ENCODE measurements around the gene GINM1.

GINM1 gene

DNA sequence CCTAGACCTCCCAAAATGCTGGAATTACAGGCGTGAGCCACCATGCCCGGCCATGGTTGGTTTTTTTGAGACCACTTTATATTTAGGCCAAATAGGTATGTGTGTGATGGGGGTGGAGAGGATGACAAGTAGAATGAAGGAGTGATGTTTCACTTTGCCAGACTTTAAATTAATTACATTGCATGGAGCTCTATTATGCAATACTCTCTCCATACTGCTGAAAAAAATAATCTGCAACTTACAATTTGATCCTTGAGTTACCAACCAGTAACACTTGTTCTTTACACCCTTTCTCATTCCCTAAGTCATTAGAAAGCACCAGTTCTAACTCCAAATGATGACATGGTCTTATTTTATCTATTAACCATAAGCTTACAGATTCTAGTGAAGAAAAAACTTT lies 26.8 kb downstream of the GINM1 start:
- in situ Hi-C loops (cut with MboI; ENCODE audit: low sequenced_read_pairs): no loop called here

DNA sequence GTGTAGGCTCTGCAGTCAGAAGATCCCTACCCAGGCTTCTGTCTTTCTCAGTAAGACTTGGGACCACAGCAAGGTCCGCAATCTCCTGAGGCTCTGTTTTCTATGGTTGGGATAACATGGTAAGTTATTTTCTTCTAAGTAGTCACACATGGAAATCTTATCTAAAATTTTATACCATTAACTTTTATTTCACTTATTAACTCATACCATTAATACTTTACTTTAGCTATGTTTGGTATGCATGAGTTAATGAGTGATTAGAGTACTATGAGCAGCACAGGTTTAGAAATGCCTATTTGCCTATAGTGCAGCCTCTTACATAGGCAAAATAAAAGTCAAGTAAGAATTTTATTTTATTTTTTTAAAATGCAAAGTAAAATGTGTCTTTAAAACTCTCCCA lies 27.2 kb downstream of the GINM1 start:
- in situ Hi-C loops (cut with MboI; ENCODE audit: low sequenced_read_pairs): no loop called here

DNA sequence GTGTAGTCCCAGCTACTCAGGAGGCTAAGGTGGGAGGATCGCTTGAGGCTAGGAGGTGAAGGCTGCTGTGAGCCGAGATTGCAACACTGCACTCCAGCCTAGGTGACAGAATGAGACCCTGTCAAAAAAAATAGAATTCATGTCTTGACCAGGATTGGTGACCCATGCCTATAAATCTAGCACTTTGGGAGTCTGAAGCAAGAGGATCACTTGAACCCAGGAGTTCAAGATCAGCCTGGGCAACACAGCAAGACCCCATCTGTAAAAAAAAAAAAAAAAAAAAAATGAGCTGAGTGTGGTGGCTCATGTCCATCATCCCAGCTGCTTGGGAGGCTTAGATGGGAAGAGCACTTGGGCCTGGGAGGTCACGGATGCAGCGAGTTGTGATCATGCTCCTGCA lies 34.3 kb downstream of the GINM1 start:
- in situ Hi-C loops (cut with MboI; ENCODE audit: low sequenced_read_pairs): no loop called here

DNA sequence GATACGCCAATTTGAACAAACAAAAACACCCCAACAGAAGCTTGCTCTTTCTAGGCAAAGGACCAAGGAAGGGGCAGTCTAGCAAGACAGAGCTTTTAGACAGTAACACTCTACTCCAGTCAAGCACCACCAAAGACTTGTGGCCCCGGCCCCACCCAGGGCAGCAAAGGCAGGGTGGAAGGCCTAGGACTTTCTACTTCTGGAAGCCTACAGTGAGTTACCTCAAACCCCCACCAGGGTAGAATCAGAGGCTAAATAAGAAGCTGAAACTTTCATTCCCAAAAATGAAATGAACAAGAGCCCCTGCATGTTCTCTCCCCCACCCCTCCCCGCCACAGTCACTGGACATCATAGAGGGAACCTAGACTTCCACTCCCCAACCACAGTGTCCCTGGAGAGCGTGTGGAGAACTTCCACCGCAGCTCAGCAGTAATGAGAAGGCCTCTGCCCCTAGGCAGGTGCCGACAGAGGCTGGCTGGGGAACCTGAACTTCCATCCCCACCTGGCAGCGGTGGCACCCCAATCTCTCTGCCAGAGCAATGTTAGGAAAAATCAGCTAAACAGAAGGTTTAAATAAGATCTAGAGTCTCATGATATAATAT lies 42.3 kb downstream of the GINM1 start:
- in situ Hi-C loops (cut with MboI; ENCODE audit: low sequenced_read_pairs): no loop called here

DNA sequence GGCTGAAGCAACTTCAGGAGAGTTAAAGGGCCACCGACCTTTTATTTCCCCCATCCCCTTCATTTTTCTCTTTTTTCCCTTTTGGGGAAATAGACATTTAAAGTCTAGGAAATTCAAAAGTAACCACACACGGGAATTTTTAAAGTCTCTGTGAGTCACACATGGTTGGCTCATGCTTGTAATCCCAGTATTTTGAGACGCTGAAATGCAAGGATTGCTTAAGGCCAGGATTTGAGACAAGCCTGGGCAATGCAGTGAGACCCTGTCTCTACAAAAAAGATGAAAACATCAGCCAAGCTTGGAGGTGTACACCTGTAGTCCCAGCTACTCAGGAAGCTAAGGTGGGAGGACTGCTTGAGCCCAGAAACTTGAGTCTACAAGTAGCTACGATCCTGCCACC lies 48.2 kb downstream of the GINM1 start:
- in situ Hi-C loops (cut with MboI; ENCODE audit: low sequenced_read_pairs): no loop called here

DNA sequence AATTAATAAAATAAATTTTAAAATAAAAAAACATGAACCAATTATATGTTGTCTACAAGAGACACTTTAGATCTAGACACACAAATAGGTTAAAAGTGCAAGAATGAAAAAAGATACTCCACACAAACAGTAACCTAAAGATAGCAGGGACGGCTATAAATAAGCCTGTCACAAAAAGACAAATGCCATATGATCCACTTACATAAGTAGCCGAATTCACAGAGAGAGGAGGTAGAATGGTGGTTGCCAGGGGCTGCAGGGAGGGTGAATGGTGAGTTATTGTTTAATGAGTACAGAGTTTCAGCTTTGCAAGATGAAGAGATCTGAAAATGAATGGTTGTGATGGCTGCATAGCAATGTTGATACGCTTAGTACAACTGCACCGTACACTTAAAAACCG lies 49.6 kb downstream of the GINM1 start:
- in situ Hi-C loops (cut with MboI; ENCODE audit: low sequenced_read_pairs): no loop called here

DNA sequence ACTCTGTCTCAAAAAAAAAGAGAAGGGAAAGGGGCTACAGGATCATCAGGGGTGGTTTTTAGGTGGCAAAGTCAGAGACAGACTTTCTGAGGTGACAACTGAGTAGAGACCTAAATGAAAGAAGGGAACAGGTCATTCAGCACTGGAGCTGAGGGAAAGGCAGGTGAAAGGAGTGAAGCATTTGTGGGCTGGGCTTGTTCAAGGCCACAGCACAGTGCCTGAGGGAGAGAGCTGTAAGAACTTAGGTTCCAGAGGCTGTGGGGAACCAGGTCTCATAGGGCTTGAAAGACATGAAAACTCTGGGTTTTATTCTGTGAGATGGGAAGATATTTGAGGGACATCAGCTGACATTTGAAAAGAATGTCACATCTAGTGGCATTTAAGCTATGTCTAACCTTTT lies 61.5 kb downstream of the GINM1 start:
- in situ Hi-C loops (cut with MboI; ENCODE audit: low sequenced_read_pairs): no loop called here

DNA sequence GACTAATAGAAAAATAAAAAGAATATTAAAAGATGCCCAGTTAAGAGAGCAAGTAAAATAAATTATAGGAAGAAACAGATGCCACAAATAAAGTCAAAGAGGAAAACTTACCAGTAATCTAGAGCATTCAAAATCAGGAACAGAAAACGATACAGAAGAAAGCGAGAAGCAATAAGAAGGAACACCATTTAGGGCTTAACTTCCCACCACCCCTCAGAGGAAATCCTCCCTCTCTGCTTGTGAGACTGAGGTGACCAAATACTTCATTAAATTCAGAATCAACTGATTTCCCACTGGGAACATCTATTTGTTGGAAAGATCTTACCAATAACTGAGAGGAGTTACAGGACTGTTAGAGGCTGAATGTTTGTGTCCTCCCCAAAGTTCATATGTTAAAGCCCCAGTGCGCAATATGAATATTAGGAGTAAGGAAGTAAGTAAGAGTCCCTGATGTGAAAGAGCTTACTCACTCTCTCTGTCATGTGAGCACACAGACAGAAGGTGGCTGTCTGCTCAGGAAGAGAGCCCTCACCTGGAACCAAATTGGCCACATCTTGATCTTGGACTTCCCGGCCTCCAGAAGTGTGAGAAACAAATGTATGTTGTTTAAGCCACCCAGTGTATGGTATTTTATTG lies 62.8 kb downstream of the GINM1 start:
- in situ Hi-C loops (cut with MboI; ENCODE audit: low sequenced_read_pairs): no loop called here

DNA sequence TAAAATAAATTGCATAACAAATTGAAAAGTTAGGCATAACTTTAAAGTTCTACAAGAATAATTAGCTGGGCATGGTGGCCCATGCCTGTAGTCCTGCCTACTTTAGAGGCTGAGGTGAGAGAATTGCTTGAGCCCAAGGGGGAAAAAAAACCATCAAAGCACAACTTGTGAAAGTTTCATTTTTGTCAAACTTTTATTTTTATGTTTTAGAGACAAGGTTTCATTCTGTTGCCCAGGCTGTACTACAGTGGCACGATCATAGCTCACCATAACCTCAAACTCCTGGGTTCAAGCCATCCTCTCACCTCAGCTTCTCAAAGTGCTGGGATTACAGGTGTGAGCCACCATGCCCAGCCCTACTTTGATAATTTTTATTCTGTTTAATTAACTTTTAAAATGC lies 68.1 kb downstream of the GINM1 start:
- in situ Hi-C loops (cut with MboI; ENCODE audit: low sequenced_read_pairs): no loop called here

DNA sequence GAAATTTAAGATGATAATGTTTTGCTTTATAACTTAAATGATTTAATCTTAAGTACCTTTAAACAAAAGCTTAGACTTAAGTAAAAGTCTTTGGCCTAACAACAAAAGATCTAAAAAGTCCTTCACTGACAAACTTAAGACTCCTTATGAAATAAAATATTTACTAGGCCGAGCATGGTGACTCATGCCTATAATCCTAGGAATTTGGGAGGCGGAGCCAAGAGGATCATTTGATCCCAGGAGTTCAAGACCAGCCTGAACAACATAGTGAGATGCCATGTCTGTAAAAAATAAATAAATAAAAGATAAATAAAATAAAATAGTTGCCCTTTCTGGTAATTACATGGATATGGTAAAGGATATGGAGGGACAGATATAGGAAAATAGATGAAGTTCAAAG lies 69.9 kb downstream of the GINM1 start:
- in situ Hi-C loops (cut with MboI; ENCODE audit: low sequenced_read_pairs): no loop called here
